ENCODE measurements around the gene PKNOX2.

PKNOX2 gene

DNA sequence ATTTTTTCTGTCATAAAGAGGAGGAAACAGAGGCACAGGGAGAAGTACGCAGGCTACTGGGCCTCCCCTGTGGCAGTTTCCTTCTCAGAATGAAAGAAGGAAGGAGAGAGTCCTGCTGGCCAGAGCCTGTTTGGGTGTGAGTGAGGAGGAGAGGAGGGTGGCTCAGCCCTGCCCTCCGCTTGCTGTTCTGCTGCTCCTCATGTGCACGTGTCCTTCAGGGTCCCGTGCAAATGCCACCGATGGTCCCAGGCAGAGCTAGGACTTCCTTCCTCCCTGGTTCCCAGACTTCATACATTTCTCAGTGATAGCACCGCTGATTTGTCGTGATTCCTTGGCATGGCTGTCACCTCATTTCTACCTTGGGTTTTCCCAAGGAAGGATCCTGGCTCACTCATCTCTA, 88.7 kb downstream of the PKNOX2 start:
- H3K36me3 ChIP-seq (ENCODE audit: control insufficient read depth, insufficient read depth, low read length), result no peaks in the 10 kb centered on the region
- no peak overlapping the region for H3K27ac ChIP-seq (ENCODE audit: low read depth, low read length)
- peaks cover 6% of the 10 kb centered on the region; the same call in 1 of the 2 replicates for H3K4me1 ChIP-seq (ENCODE audit: control insufficient read depth, insufficient read depth, low read length)
- no peaks in the 10 kb centered on the region for H3K27me3 ChIP-seq (ENCODE audit: control insufficient read depth, insufficient read depth, low read length)
- H3K4me3 ChIP-seq (ENCODE audit: low read depth, low read length), result no peak overlapping the region
- no peaks in the 10 kb centered on the region for H3K9me3 ChIP-seq (ENCODE audit: control insufficient read depth, insufficient read depth, low read length)
- H3K9ac ChIP-seq (ENCODE audit: low read depth, low read length), result no peak overlapping the region

DNA sequence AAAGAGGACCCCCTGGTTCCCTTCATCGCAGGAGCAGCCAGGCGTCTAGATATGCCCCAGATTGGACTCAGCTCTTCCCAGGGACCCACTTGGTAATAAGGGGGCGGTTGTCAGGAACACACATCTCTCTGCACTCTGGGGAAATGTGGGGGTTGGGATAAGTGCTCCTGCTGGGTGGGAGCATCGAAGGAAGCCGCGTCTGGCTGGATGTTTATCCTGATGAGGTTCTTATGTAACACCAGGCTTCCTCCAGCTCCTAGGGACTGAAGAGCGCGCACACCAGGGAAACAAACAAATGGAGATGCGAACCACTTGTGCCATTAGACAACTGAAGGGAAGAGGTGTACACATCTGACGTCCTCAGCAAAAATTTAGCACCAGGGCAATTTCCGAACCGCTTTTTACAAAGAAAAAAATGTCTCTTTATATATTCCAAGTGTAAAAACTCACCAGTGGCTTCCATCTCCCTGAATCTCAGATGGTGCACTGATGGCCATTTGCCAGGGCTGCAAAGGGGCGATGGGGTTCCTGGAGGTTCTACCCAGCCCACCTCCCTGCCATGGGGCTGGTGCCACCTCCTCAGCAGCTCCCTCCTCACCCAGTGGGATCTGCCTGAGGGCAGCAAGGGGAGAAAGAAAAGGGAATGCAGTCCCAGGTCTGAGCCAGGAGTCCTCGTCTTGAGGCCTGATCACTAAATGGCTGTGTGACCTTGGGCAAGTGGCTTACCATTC, 89.4 kb downstream of the PKNOX2 start:
- H3K4me1 ChIP-seq (ENCODE audit: control insufficient read depth, insufficient read depth, low read length), result peaks cover 6% of the 10 kb centered on the region; the same call in 1 of the 2 replicates
- no peaks in the 10 kb centered on the region for H3K9me3 ChIP-seq (ENCODE audit: control insufficient read depth, insufficient read depth, low read length)
- H3K9ac ChIP-seq (ENCODE audit: low read depth, low read length), result no peak overlapping the region
- H3K36me3 ChIP-seq (ENCODE audit: control insufficient read depth, insufficient read depth, low read length), result no peaks in the 10 kb centered on the region
- H3K27ac ChIP-seq (ENCODE audit: low read depth, low read length), result no peak overlapping the region
- H3K4me3 ChIP-seq (ENCODE audit: low read depth, low read length), result no peak overlapping the region
- H3K27me3 ChIP-seq (ENCODE audit: control insufficient read depth, insufficient read depth, low read length), result no peaks in the 10 kb centered on the region

GRCh38 chr11:125256541-125257189, 92.1 kb downstream of the PKNOX2 start:
- Histone ChIP-seq H3K9me3 (ENCODE audit: control insufficient read depth, insufficient read depth, low read length) (no peaks in the 10 kb centered on the region), H3K9ac (ENCODE audit: low read depth, low read length) (no peak overlapping the region), H3K27me3 (ENCODE audit: control insufficient read depth, insufficient read depth, low read length) (peaks cover 13% of the 10 kb centered on the region), H3K27ac (ENCODE audit: low read depth, low read length) (no peak overlapping the region), H3K4me3 (ENCODE audit: low read depth, low read length) (no peak overlapping the region), H3K4me1 (ENCODE audit: control insufficient read depth, insufficient read depth, low read length) (peaks cover 9% of the 10 kb centered on the region), H3K36me3 (ENCODE audit: control insufficient read depth, insufficient read depth, low read length) (no peaks in the 10 kb centered on the region)

- Histone ChIP-seq H3K9me3 (ENCODE audit: control insufficient read depth, insufficient read depth, low read length) (no peaks in the 10 kb centered on the region), H3K27me3 (ENCODE audit: control insufficient read depth, insufficient read depth, low read length) (peaks cover 19% of the 10 kb centered on the region), H3K4me3 (ENCODE audit: low read depth, low read length) (no peak overlapping the region), H3K4me1 (ENCODE audit: control insufficient read depth, insufficient read depth, low read length) (peaks cover 14% of the 10 kb centered on the region), H3K27ac (ENCODE audit: low read depth, low read length) (no peak overlapping the region), H3K36me3 (ENCODE audit: control insufficient read depth, insufficient read depth, low read length) (no peaks in the 10 kb centered on the region), H3K9ac (ENCODE audit: low read depth, low read length) (no peak overlapping the region)
These were observed 92.6 kb downstream of the PKNOX2 start for GRCh38 chr11:125257190-125257579.

DNA sequence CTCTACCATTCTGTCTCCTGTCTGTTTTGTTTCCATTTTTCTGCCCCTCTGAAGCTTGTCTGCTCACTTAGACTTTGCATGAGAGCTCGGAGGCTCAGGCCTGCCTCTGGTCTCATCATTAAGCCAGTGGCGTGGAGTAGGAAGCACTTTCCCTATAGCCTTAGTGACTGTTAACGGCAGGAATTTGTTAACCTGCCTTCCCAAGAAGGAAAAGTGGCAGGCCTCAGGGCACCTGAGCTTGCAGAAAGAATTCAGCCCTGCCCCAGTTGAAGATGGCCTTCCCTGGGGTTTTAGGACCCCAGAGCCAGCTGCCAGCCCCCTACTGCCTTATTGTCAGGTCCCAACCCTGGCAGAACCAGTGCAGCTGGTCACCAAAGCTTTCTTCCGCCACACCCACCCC, 93.2 kb downstream of the PKNOX2 start:
- peaks cover 24% of the 10 kb centered on the region for H3K27me3 ChIP-seq (ENCODE audit: control insufficient read depth, insufficient read depth, low read length)
- H3K27ac ChIP-seq (ENCODE audit: low read depth, low read length), result no peak overlapping the region
- no peaks in the 10 kb centered on the region for H3K36me3 ChIP-seq (ENCODE audit: control insufficient read depth, insufficient read depth, low read length)
- no peak overlapping the region for H3K9ac ChIP-seq (ENCODE audit: low read depth, low read length)
- H3K9me3 ChIP-seq (ENCODE audit: control insufficient read depth, insufficient read depth, low read length), result no peaks in the 10 kb centered on the region
- H3K4me3 ChIP-seq (ENCODE audit: low read depth, low read length), result no peak overlapping the region
- peaks cover 20% of the 10 kb centered on the region for H3K4me1 ChIP-seq (ENCODE audit: control insufficient read depth, insufficient read depth, low read length)

DNA sequence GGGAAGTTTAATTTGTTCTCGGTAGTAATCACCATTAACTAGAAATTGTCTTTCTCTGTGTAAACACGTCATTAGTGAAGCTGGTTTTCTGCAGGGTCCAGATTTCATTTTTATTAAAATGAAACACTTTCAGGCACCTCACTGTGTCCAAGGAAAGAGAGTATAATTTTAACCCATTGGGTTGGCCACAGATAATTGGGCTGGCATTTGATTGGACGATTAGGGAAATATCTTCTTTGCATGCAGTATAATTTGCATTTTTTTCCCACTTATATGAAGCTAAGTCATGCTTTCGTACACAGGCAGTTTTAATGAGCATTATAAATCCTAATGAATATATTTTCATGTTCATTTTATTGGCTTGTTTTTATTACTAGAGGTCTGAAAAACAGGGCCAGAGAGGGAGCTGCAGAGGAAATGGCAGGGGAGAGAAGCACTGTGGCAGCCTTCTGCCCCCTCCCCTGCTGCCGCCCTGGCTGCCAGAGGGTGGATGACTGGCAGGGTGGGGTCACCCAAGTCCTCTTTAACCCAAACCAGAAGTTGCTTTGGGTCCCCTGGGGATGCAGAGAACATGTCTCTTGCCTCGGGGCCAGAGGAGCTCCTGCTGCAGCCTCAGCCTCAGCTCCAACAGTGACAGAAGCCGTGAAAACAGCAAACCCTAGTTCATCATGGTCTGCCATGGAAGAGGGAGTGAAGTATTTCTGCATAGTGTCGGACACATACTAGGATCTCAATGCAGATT, 93.9 kb downstream of the PKNOX2 start:
- Histone ChIP-seq H3K4me3 (ENCODE audit: low read depth, low read length) (no peak overlapping the region), H3K27ac (ENCODE audit: low read depth, low read length) (no peak overlapping the region), H3K9me3 (ENCODE audit: control insufficient read depth, insufficient read depth, low read length) (no peaks in the 10 kb centered on the region), H3K27me3 (ENCODE audit: control insufficient read depth, insufficient read depth, low read length) (peaks cover 27% of the 10 kb centered on the region), H3K4me1 (ENCODE audit: control insufficient read depth, insufficient read depth, low read length) (peaks cover 26% of the 10 kb centered on the region), H3K36me3 (ENCODE audit: control insufficient read depth, insufficient read depth, low read length) (no peaks in the 10 kb centered on the region), H3K9ac (ENCODE audit: low read depth, low read length) (no peak overlapping the region)

DNA sequence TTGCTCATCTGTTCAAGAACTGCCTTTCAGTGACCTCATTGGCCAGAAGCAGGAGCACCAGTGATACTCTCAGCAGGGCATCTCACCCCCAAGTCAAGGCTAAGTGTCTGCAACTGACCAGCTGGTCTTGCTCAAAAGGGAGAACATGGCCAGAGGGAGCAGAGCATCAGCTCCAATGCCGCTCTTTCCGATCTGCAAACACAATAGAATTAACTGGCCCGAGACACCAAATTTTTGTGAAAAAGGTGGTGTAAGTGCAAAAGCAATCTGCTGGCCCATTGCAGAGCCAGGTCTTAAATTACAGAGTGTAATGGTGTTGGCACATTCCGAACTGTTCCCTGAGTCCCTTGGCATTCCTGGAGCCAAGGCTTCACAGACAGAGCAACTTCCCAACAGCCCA, 97.0 kb downstream of the PKNOX2 start:
- no peak overlapping the region for H3K9ac ChIP-seq (ENCODE audit: low read depth, low read length)

GRCh38 chr11:125262194-125262829, 97.8 kb downstream of the PKNOX2 start:
- peak overlapping the region; percentile 55; the same call in 1 of the 2 replicates for H3K9ac ChIP-seq (ENCODE audit: low read depth, low read length)
- peak overlapping the region; percentile 85 for H3K27ac ChIP-seq (ENCODE audit: low read depth, low read length)
- no peaks in the 10 kb centered on the region for H3K36me3 ChIP-seq (ENCODE audit: control insufficient read depth, insufficient read depth, low read length)
- H3K27me3 ChIP-seq (ENCODE audit: control insufficient read depth, insufficient read depth, low read length), result peaks cover 36% of the 10 kb centered on the region
- peak overlapping the region; percentile 45; the same call in 1 of the 2 replicates for H3K4me3 ChIP-seq (ENCODE audit: low read depth, low read length)
- H3K4me1 ChIP-seq (ENCODE audit: control insufficient read depth, insufficient read depth, low read length), result peaks cover 28% of the 10 kb centered on the region
- no peaks in the 10 kb centered on the region for H3K9me3 ChIP-seq (ENCODE audit: control insufficient read depth, insufficient read depth, low read length)

More for the DNA sequence above, 97.0 kb downstream of the PKNOX2 start:
- Histone ChIP-seq H3K27me3 (ENCODE audit: control insufficient read depth, insufficient read depth, low read length) (peaks cover 36% of the 10 kb centered on the region), H3K9me3 (ENCODE audit: control insufficient read depth, insufficient read depth, low read length) (no peaks in the 10 kb centered on the region), H3K4me1 (ENCODE audit: control insufficient read depth, insufficient read depth, low read length) (peaks cover 28% of the 10 kb centered on the region), H3K27ac (ENCODE audit: low read depth, low read length) (no peak overlapping the region), H3K36me3 (ENCODE audit: control insufficient read depth, insufficient read depth, low read length) (no peaks in the 10 kb centered on the region), H3K4me3 (ENCODE audit: low read depth, low read length) (no peak overlapping the region)

GRCh38 chr11:125262830-125263218, 98.3 kb downstream of the PKNOX2 start:
- Histone ChIP-seq H3K27ac (ENCODE audit: low read depth, low read length) (peak overlapping the region; percentile 85), H3K27me3 (ENCODE audit: control insufficient read depth, insufficient read depth, low read length) (peaks cover 36% of the 10 kb centered on the region), H3K4me3 (ENCODE audit: low read depth, low read length) (peak overlapping the region; percentile 45), H3K9me3 (ENCODE audit: control insufficient read depth, insufficient read depth, low read length) (no peaks in the 10 kb centered on the region), H3K4me1 (ENCODE audit: control insufficient read depth, insufficient read depth, low read length) (peaks cover 28% of the 10 kb centered on the region), H3K9ac (ENCODE audit: low read depth, low read length) (peak overlapping the region; percentile 55), H3K36me3 (ENCODE audit: control insufficient read depth, insufficient read depth, low read length) (no peaks in the 10 kb centered on the region)

GRCh38 chr11:125263268-125263790, 98.8 kb downstream of the PKNOX2 start:
- Histone ChIP-seq H3K27ac (ENCODE audit: low read depth, low read length) (peak overlapping the region; percentile 85), H3K36me3 (ENCODE audit: control insufficient read depth, insufficient read depth, low read length) (no peaks in the 10 kb centered on the region), H3K9ac (ENCODE audit: low read depth, low read length) (peak overlapping the region; percentile 55), H3K4me1 (ENCODE audit: control insufficient read depth, insufficient read depth, low read length) (peaks cover 28% of the 10 kb centered on the region), H3K9me3 (ENCODE audit: control insufficient read depth, insufficient read depth, low read length) (no peaks in the 10 kb centered on the region), H3K4me3 (ENCODE audit: low read depth, low read length) (peak overlapping the region; percentile 45; the same call in 1 of the 2 replicates), H3K27me3 (ENCODE audit: control insufficient read depth, insufficient read depth, low read length) (peaks cover 36% of the 10 kb centered on the region)

Measured in HUES48 (cell line).